HEK293T (cell line): ENCODE results near the gene TGFBR2.

Experiments used
- ELF4 ChIP-seq: fragments of 450-650 bp; IDR thresholded peaks from 2 replicates; pipeline ENCODE4 v1.6.1; 2017; ENCODE audit warnings: antibody characterized with exemption
- FOXM1 ChIP-seq: fragments of 450-650 bp; IDR thresholded peaks from 2 replicates; pipeline ENCODE4 v1.6.1; 2017; ENCODE audit warnings: mild to moderate bottlenecking, borderline replicate concordance
- HDGF ChIP-seq: fragments of 450-650 bp; IDR thresholded peaks from 2 replicates; pipeline ENCODE4 v1.6.1; 2017; ENCODE audit warnings: antibody characterized with exemption, borderline replicate concordance
- L3MBTL2 ChIP-seq: fragments of 450-650 bp; conservative IDR thresholded peaks from 2 replicates; pipeline ENCODE4 v1.6.1; 2016; ENCODE audit warnings: mild to moderate bottlenecking
- SP1 ChIP-seq: fragments of 450-650 bp; IDR thresholded peaks from 2 replicates; pipeline ENCODE4 v1.6.1; 2017

- TF ChIP-seq SP1 (no peak), FOXM1 (no peak), HDGF (no peak), L3MBTL2 (no peak), ELF4 (no peak)
Observed at GRCh38 chr3:30628901-30629590, 22.6 kb downstream of the TGFBR2 start.
